Sciatic nerve (tissue), 2 donors: ENCODE data around the gene HHATL. TPM values are rescaled to one million over a fixed set of nuclear protein-coding genes. Genes with fewer than 3 reads are reported as not detected.

Source experiments
- ATAC-seq: fragments of 200-7000 bp; cut with Tn5 transposase; one replicate; pipeline ENCODE4 v1.9.1; 2020; ENCODE audit warnings: mild to moderate bottlenecking, moderate library complexity
- DNase-seq: peaks from one replicate; pipeline ENCODE4 v3.0.0-alpha.2; 2020; ENCODE audit warnings: low spot score
- intact Hi-C: fragments of 100-400 bp; cut with DNase I; formaldehyde crosslinking; loops from one replicate; pipeline ENCODE4 v1.14.2; 2022
- total RNA-seq: library from RNA; stranded (reverse); fragmentation: NEBNext Ultra II Directional; extraction: Animal tissue kit (Norgen Biotek cat#: 25700); gene quantifications from one replicate; pipeline ENCODE4 v1.2.1, GENCODE V29; 2021
- donor health status: DM: no; HTN: no; CAD: no.
- donor health status: DM: no; HTN: no; CAD: no.

Gene HHATL, protein sequence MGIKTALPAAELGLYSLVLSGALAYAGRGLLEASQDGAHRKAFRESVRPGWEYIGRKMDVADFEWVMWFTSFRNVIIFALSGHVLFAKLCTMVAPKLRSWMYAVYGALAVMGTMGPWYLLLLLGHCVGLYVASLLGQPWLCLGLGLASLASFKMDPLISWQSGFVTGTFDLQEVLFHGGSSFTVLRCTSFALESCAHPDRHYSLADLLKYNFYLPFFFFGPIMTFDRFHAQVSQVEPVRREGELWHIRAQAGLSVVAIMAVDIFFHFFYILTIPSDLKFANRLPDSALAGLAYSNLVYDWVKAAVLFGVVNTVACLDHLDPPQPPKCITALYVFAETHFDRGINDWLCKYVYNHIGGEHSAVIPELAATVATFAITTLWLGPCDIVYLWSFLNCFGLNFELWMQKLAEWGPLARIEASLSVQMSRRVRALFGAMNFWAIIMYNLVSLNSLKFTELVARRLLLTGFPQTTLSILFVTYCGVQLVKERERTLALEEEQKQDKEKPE
- total RNA-seq: not detected

DNA sequence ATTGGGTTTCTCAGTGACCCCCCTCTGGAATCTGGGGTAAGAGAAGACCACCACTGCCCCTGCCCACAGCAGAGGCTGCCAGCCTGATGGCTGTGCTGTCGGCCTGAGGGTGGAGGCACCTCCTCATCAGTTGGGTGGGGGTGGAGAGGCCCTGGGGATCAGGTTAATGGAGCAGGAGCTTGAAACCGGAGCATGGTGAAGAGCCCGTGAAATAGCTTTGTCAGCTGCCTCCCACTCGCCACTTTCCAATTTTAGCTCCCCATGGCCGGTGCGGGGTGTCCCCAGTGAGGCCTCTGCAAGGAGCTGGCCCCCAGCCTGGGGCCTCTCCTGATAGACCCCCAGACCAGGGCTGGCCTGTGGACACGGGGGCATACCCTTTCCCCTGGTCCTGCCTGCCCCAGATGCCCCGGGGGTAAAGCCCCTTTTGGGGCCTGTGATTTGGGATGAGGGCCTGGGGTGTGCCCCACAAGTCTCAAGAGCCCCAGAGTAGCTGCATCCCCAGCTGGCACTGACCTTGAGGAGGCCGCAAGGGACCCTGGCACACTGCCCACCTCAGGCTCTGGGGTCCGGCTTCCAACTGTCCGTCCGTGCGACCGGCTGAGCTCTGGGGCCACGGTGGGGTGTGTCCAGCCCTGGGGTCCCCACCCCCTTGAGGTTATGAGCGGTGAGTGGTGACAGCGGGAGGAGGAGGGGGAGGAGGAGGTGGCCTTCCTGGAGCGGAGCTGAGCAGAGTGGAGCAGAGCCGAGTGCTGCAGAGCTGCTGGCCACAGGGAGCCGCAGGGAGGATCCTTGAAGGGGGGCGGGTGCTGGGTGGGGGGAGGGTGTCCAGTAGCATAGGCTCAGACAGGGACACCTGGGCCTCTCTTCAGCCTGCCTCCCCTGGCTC lies at the start of gene HHATL:
Gene HHATL, minus strand, starts transcription at position 733 of the 886 bp plus-strand sequence. CDS start 1,972 bp downstream, outside the sequence.
- no peak for DNase-seq
- intact Hi-C loops: no loop called here
- ATAC-seq: peak; percentile 5

DNA sequence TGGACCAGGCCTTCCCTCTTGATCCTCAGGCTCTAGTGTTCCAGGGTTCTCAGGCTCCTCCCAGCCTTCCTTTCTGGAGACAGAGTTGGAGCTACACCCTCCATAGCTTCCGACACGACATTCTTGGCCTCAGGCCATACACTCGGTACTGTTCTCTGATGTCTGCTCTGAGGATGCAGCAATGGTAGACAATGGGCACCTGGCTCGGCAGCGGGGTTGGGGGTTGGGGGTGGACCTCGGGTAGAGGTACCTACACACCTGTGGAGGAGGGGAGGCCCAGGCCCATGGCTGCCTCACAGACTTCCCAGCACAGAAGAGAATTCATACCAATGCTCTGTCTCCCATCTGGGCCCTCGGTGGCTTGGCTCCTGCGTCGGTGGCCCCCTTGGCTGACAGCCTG lies 49.0 kb upstream of the HHATL start:
- intact Hi-C loops: no loop called here
- DNase-seq (no peak), ATAC-seq (peak; percentile 32)

DNA sequence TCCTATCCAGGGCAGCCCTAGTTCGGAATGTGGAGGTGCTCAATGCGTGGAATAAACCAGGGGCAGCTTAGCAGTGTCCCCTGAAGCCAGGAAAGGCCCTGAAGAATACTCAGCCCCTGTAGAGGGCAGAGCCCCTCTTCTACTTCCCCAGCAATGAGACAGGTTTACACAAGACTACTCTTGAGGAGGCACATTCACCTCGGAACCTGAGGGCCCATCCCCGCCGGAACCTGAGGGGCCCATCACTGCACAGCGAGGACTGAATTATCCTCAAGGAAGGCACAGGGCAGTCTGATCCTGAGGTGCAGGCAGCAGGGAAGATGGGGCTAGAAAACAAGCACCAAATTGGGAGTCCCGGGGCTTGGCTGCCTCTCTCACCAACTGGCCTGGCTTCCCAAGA lies 48.2 kb upstream of the HHATL start:
- intact Hi-C loops: no loop called here
- ATAC-seq (no peak), DNase-seq (no peak)

DNA sequence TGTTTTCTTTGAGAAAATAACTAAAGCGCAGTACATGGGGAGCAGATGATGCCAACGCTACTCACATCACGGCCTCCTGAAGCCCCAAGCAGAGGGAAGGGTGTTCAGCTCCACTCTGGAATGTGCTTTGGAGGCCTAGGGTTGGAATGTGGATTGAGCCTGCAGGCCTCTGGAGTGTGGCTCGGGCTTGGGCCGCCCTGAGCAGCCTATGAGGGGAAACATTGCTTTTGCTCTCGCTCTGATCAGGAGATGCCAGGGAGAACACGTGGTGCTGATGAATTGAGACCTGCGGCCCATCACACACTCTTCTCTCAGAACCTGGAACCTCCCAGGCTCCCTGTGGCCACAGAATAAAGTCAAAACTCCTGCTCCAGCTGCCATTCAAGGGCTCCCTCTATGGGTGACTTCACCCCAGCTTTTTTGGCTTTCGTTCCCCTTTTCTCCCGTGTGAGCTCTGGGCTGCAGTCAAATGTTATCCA lies 47.2 kb upstream of the HHATL start:
- DNase-seq (no peak), ATAC-seq (peak; percentile 29)
- intact Hi-C loops: loop anchor here (5.0 to 10.0 kb wide), 3 partner anchors 97 to 167 kb away; partner anchors contain the start of genes NKTR, SEC22C and ZBTB47

DNA sequence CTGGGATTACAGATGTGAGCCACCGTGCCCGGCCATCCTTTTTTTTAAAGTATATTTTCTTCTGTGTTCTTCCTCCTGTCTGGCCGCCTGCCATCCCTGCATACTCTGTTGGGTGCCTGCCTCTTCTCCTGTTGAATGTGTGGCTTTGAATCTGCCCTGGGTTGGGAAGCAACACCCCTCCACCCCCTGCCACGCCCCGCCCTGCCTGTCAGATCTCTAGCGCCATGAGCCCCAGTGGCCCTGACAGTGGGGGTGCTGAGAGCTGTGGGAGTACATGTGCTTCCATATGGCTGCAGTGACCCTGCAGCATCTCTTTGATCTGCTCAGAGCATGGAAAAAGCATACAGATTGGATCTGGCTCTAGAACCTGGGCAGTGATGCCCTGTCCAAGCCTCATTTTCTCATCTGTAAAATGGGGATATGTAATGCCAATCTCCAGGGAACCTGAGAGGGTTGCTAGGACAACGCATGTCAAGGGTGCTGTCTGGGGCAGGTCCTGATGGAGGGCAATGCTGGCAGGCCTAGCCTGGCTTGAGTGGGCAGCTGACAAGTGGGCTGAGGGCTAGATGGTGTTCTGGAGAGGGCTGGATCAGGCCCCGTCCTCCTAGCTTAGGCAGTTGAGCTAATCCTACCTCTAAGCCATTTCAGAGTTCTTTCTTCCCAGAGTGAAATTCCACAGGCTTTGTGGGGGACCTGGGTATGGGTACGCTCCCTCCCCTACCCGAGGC lies 46.6 kb upstream of the HHATL start:
- DNase-seq (no peak), ATAC-seq (no peak)
- intact Hi-C loops: loop anchor here (5.0 to 10.0 kb wide), 3 partner anchors 97 to 167 kb away; partner anchors contain the start of genes NKTR, SEC22C and ZBTB47

DNA sequence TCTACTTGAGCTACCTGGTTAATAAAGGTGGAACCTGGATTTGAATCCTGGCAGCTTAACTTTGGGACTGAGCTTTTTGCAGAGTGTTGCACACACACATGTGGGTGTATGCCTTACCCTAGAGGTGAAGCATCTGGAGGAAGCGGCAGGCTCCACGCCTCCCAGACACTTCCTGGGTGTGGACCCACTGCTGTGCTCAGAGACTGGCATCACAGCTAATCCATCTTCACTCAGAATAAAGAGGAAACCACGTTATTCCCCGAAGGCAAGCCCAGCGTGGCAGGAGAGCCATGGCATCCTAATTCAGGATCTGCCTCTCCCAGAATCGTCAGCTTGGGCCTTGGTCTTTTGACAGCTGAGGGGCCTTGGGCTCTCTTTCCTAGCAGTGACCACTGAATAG lies 45.0 kb upstream of the HHATL start:
- intact Hi-C loops: loop anchor here (5.0 to 10.0 kb wide), 3 partner anchors 95 to 165 kb away; partner anchors contain the start of genes NKTR, SEC22C and ZBTB47
- no peak for ATAC-seq
- DNase-seq: no peak

DNA sequence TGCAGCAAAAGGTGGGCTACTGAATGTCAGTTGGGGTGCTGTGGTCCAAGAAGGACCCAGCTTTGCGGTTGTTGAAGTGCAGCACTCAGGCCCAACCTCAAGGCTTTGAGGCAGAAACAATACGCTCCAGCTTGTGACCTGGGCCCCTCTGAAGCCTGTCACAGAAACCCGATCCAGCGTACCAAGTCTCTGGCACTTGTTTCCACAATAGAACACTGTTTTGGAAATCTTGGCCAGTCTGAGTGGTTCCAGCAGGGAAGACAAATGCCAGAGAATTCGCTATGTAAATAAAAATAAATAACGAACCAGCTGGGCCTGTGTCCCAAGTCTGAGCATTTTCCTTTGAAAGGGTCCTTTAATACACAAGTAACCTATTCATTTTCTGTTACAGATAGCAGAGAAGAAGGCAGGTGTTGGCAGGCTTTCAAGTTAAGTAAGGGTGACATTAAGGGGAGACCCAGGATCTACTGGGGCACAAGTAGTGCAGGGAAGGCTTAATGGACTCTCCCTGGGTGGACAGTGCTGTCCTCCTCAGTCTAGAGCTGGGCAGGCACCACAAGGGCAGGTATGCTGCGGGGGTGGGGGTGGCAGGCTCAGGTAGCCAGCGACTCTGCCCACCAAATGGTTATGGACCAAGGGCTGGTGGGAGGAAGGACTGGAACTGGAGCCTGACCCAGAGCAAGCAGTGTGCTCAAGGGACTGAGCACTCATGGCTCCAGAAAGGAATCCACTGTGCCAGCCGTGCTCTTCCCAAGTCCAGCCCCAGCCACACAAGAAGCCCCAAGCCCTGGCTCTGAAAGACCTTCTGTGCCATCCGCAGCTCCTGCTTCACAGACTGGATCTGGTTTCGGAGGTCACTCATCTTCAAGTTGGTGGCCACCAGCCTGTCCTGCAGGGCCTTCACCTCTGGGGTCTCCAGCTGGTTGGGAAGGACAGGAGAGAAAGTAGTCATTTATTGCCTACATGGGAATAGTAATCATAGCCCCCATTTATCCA lies 44.2 kb upstream of the HHATL start:
- peak; percentile 73 for ATAC-seq
- intact Hi-C loops: loop anchor here (5.0 to 10.0 kb wide), 3 partner anchors 94 to 164 kb away; partner anchors contain the start of genes NKTR, SEC22C and ZBTB47
- DNase-seq: no peak

DNA sequence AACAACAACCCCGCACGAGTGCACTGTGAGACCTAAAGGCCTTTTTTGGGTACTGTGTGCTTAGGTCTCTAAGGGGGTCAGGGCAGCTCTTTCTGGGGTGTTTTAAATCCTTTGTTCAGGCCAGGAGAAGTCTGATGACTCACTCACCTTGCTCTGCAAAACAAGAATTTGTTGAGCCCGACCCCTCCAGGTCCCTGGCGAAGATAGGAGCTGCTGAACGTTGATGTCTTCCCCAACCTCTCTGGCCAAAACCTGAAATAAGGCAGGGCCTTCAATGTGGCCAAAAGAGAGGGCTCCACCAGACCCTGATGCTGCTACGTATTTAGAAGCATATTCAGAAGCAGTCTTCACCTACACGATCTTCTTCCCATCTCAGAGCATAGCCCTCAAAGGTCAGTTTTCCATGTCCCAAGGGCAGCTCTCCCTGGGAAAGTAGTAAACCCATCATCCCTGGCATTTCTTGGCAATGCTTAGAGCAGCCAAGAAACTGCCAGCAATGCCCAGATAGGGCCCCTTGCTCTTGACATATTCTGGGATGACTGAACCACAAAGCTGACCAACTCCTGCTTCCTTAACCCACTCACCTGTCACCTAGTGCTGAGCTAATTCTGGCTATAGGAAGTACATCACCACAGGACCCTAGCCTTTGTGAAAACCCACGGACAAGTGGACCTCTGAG lies 43.3 kb upstream of the HHATL start:
- ATAC-seq: no peak
- intact Hi-C loops: loop anchor here (5.0 to 10.0 kb wide), 3 partner anchors 94 to 164 kb away; partner anchors contain the start of genes NKTR, SEC22C and ZBTB47
- no peak for DNase-seq

DNA sequence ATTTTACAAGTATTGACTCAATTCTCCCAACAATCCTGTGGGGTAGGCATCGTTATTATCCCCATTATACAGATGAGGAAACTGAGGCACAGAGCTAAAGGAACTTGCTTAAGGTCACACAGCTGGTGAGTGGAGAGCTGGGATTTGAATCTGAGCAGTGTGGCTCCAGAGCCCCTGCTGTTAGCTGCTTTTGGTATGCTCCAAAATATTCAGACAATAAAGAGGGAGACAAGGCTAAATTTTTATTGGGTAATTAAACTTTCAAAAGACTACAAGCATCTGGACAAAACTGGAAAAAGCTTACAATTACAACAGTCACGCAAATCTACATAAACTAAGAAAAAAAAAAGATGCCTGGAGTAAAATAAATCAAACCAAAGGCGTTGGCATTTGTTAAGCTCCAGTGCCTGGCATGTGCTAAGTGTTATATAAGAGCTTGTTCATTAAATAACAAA lies 42.7 kb upstream of the HHATL start:
- DNase-seq (no peak), ATAC-seq (no peak)
- intact Hi-C loops: loop anchor here (5.0 to 10.0 kb wide), 3 partner anchors 93 to 163 kb away; partner anchors contain the start of genes NKTR, SEC22C and ZBTB47

DNA sequence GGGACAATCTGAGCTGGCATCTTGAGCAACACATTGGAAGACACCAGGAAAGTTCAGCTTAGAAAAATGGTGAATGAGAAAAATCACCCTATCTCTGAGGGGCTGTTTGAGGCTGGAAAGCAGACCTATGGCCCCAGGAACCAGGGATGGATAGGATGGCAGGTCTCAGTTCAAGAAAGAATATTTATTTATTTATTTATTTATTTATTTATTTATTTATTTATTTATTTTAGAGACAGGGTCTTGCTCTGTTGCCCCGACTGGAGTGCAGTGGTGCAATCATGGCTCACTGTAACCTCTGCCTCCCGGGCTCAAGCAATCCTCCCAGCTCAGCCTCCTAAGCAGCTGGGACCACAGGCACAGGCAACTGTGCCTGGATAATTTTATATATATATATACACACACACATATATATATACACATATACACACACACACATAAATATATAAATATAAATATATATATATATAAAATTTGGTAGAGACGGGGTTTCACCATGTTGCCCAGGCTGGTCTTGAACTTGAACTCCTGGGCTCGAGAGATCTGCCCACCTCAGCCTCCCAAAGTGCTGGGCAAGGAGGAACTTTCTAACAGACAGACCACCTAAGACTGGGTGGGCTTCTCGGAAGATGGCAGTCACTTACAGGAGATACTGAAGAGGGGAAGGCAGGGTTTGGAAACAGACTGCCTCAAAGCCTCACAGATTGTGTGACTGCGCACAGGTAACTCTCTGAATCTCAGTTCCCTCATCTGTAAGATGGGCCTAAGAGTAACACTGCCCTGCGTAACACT lies 40.8 kb upstream of the HHATL start:
- intact Hi-C loops: loop anchor here (10.0 kb wide), 1 partner anchor 139 kb away; the partner anchor contains the start of gene NKTR
- DNase-seq (no peak), ATAC-seq (no peak)

DNA sequence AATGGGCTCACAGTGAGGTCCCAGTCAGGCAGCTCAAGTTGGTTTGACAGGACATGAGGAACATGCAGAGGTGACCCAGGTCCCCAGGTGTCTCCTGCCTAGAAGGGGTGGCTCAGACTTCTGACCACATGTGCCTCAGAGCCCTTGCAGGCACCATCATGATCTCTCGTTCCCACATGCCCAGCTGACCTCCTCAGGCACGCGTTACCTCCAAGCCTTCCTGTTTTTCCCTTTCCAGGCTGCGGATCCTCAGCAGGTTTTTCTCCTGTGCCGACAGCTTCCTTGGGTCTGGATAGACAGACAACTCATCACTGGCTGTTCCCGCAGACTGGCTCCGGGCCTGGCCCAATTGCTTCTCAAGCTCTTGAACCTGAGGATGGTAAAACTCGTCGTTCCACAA lies 40.1 kb upstream of the HHATL start:
- no peak for DNase-seq
- ATAC-seq: no peak
- intact Hi-C loops: loop anchor here (10.0 kb wide), 1 partner anchor 138 kb away; the partner anchor contains the start of gene NKTR

DNA sequence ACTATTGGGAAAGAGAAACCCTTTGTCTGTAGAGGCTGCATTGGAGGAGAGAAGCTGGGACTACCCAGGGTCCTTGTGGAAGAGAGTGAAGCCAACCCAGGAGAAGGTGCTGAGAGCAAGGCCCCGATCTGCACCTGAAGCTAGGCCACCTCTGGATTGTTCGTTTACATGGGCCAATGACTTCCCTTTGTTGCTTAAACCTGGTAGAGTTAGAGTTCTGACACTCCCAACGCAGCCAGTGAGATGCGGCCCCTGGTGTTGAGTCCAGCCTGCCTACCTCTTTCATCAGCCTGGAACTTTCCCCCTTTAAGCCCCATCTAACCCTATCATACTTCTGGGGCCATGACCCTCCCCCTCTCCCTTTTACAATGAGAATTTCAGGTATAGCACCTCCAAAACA lies 39.7 kb upstream of the HHATL start:
- intact Hi-C loops: loop anchor here (10.0 kb wide), 1 partner anchor 137 kb away; the partner anchor contains the start of gene NKTR
- no peak for DNase-seq
- no peak for ATAC-seq

DNA sequence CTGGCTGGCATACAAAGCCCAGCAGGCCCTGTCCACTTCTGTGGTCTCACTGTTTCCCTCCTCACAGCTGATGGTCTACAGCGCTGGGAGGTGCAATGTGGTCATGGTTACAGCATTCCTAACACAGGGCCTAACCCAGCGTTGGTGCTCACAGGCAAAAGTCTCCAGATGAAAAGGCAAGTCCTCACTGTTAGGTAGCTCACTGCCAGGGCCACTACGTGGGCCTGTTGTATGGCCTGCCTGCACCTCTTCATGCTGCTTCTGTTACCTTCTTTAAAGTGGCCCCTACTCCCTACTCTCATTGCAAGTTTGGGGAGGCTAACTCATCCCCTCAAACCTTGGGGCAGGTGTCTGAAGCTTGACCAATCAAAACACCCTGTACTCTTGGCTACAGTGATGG lies 39.2 kb upstream of the HHATL start:
- no peak for DNase-seq
- intact Hi-C loops: loop anchor here (10.0 kb wide), 1 partner anchor 137 kb away; the partner anchor contains the start of gene NKTR
- ATAC-seq: no peak

DNA sequence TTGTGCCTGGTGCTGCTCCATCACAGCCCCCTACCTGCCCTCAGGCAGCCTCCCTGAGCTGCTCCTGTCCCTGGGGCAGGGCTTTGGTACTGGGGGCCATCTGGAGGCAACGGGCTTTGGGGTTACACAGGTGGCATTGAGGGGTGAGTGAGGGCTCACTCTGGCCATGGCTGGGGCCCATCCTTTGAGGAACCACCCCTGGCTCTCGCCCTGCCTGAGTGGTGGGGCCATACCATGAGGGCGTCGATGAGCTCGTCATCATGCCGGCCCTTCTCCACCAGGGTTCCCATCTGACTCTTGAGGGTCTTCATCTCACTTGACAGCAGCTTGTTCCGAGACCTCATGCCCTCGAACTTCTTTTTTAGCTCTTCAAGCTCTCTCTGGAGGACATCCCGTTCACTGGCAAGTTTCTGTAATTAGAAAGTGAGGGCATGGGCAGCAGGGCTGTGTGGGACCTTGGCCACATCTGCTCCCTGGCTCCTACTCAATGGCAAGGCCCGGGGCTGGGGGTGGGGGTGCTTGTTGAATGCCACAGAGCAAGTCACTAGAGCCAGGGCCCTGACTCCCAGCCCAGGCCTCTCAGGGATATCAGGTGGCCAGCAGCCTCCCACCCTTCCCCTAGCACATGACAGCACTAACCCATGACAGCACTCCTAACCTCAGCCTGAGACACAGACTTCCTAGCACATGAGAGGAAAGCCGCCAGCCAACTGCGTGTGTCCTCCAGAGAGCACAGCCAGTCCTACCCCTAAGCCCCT lies 37.0 kb upstream of the HHATL start:
- no peak for DNase-seq
- intact Hi-C loops: loop anchor here (10.0 kb wide), 1 partner anchor 135 kb away; the partner anchor contains the start of gene NKTR
- ATAC-seq: peak; percentile 60

DNA sequence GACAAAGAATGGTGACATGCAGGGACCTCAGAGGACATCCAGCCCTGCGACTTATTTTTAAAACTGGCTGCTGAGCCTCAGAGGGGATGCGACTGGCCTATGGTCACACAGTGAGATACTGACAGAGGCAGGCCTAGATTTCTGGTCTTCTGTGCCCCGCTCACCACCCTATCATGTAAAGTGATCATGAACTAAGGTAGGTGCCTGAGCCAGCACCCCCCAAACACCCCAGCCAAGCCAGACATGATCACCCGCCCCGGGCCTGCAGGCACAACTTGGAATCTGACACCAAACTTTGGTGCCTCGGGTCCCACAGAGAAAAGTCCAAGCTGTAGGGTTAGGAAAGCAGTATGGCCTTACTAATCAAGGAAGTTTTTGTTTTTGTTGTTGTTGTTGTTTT lies 33.9 kb upstream of the HHATL start:
- no peak for ATAC-seq
- intact Hi-C loops: no loop called here
- no peak for DNase-seq
